GM12891 (cell line): ENCODE results near the gene RAB3B. TPM values are rescaled to one million over a fixed set of nuclear protein-coding genes. Genes with fewer than 3 reads are reported as not detected.
"Not testable (repeated sequence)": the region's sequence is repeated elsewhere in the genome, so short reads cannot be mapped to it uniquely, and the experiment has no call there.

Experiments
- DNase-seq: peaks from one replicate; pipeline ENCODE4 v3.0.0; 2011; ENCODE audit warnings: low spot score; ENCODE audit not compliant: insufficient read length
- FAIRE-seq: peaks from 2 replicates; lab custom pipeline; 2011; peaks lifted over from hg19 to GRCh38; lab: Jason Lieb, UNC
- PAX5 ChIP-seq: IDR thresholded peaks from 2 replicates; pipeline ENCODE4 v1.6.1; 2011; ENCODE audit warnings: low read length, moderate library complexity, mild to moderate bottlenecking; ENCODE audit not compliant: insufficient read depth, severe bottlenecking
- POLR2A ChIP-seq: IDR thresholded peaks from 2 replicates; pipeline ENCODE4 v1.6.1; 2011; ENCODE audit warnings: low read depth, low read length, control low read depth
- POLR2AphosphoS5 ChIP-seq: IDR thresholded peaks from 2 replicates; pipeline ENCODE4 v1.6.1; 2011; ENCODE audit warnings: low read depth, low read length, control low read depth
- POU2F2 ChIP-seq: IDR thresholded peaks from 2 replicates; pipeline ENCODE4 v1.6.1; 2011; ENCODE audit warnings: low read depth, mild to moderate bottlenecking, control low read depth, low read length, moderate library complexity
- SPI1 ChIP-seq: IDR thresholded peaks from 2 replicates; pipeline ENCODE4 v1.6.1; 2011; ENCODE audit warnings: low read depth, low read length, control low read depth
- TAF1 ChIP-seq: IDR thresholded peaks from 2 replicates; pipeline ENCODE4 v1.6.1; 2011; ENCODE audit warnings: low read depth, low read length, control low read depth
- polyA plus RNA-seq: library from polyadenylated mRNA; unstranded; fragments of >200 nt; gene quantifications from one replicate; pipeline ENCODE4 v1.2.1, GENCODE V29; 2012; ENCODE audit warnings: low read depth, missing spikeins, inconsistent platforms; ENCODE audit not compliant: missing spikeins

The RAB3B gene, protein sequence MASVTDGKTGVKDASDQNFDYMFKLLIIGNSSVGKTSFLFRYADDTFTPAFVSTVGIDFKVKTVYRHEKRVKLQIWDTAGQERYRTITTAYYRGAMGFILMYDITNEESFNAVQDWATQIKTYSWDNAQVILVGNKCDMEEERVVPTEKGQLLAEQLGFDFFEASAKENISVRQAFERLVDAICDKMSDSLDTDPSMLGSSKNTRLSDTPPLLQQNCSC
- polyA plus RNA-seq = 0.04 TPM

- DNase-seq (peak; percentile 73), FAIRE-seq (peak; percentile 48)
- TF ChIP-seq POLR2A (no peak), POLR2AphosphoS5 (no peak), PAX5 (no peak), SPI1 (no peak), POU2F2 (no peak), TAF1 (no peak)
Measured at GRCh38 chr1:51990478-51990965, at the start of gene RAB3B. Gene RAB3B, minus strand, starts transcription at chr1:51990700. Its CDS starts 13,583 bp downstream, at chr1:51977117.

GRCh38 chr1:52037909-52038308 is 47.4 kb upstream of the RAB3B start:
- FAIRE-seq (no peak), DNase-seq (no peak)
- TF ChIP-seq PAX5 = no peak
- no peak for TF ChIP-seq POU2F2
- no peak for TF ChIP-seq TAF1
- TF ChIP-seq POLR2AphosphoS5 = no peak
- TF ChIP-seq SPI1 = no peak
- TF ChIP-seq POLR2A = no peak

GRCh38 chr1:52037402-52037814 is 46.9 kb upstream of the RAB3B start:
- no peak for FAIRE-seq
- no peak for TF ChIP-seq POU2F2
- no peak for TF ChIP-seq SPI1
- no peak for TF ChIP-seq PAX5
- no peak for TF ChIP-seq POLR2AphosphoS5
- no peak for TF ChIP-seq POLR2A
- no peak for TF ChIP-seq TAF1
- DNase-seq = no peak

DNA sequence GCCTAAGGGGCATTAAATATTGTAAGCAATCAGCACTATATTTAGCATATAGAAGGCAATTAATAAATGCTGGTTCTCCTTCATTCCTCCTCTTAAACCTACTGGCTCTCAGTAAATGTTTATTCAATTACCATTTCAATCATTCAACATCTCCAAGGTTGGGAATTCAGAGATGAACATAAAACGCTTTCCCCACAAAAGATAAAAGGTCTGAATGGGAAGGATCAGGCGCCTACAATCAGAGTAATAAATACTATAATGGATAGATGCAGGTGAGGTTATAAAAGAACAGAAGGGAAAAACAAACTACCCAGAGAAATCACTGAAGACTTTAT is 43.5 kb upstream of the RAB3B start:
- TF ChIP-seq TAF1 (no peak), POLR2A (no peak), PAX5 (no peak), POLR2AphosphoS5 (no peak), SPI1 (no peak)
- no peak for FAIRE-seq
- no peak for DNase-seq

- peak; percentile 74 for DNase-seq
- TF ChIP-seq POLR2AphosphoS5 (peak; percentile 94), POU2F2 (peak; percentile 58), SPI1 (peak; percentile 57), PAX5 (no peak), POLR2A (peak; percentile 92), TAF1 (peak; percentile 82)
- peak; percentile 96 for FAIRE-seq
Measured at GRCh38 chr1:52033190-52034049, 42.9 kb upstream of the RAB3B start, which contains the start of gene KTI12. Gene KTI12, minus strand, starts transcription at chr1:52033810. Its CDS starts 49 bp downstream, at chr1:52033761.

DNA sequence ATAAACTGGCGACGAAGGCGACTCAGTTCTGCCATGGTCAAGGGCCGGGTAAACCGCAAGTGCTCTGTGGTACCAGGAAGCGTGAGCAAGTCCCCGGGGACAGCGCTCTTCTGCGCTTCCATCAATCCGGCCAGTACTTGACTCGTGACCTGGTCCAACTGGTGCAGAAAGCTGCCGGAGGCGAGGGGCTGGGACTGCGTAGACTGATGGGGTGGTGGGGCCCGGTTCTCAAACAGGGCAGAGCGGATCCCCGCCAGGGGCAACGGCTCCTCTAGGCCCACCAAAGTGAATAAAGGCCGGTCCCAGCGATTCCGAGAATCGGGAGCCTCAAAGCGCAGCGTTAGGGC is 42.3 kb upstream of the RAB3B start:
- no peak for TF ChIP-seq POLR2A
- no peak for TF ChIP-seq POLR2AphosphoS5
- TF ChIP-seq SPI1 = no peak
- TF ChIP-seq TAF1 = no peak
- no peak for TF ChIP-seq PAX5
- TF ChIP-seq POU2F2 = no peak
- DNase-seq (no peak), FAIRE-seq (peak; percentile 85)

DNA sequence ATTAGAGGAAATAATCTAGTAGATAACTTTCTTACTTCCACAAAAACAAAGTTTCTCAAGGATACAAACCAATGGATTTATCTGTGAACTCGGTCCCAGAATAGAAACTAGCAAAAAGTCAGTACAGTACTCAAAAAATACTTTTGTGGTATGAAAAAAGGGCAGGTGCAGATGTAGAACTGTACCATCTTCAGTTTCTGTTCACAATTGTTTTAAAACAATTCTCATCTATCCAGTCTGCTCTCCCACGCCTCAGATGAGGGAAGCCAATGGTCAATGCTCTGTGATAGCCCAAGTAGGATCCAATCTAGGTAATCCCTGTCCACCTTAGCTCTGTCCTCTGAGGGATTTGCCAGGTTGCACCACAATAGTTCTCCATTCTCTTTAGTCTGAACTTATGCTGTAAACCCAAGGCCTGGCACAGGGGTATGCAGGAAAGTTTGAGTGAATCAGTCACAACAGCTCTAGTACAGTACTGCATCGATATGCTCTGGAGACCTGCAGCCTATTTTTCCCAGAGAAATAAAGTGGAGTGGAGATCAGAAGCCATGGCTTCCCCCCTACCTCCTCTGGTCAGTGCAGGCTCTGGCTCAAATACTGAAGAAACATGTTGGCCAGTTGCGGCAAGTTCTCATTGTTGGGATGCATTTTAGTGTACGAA is 41.8 kb upstream of the RAB3B start:
- DNase-seq = no peak
- peak; percentile 41 for FAIRE-seq
- TF ChIP-seq TAF1 (no peak), SPI1 (no peak), POLR2A (no peak; the same call in 1 of the 2 replicates), POLR2AphosphoS5 (no peak), PAX5 (no peak), POU2F2 (no peak)

DNA sequence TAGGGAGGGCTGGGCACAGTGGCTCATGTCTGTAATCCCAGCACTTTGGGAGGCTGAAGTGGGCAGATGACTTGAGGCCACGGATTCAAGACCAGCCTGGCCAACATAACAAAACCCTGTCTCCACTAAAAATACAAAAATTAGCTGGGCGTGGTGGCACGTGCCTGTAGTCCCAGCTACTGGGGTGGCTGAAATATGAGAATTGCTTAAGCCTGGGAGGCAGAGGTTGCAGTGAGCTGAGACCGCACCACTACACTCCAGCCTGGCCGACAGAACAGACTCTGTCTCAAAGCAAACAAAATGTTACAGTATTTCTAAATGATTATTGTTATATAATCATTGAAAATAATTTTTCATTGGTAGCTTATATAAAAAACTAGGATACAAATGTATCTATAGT is 38.3 kb upstream of the RAB3B start:
- FAIRE-seq, DNase-seq: not testable (repeated sequence)

GRCh38 chr1:52028328-52028727 is 37.8 kb upstream of the RAB3B start:
- DNase-seq (no peak), FAIRE-seq (no peak)
- no peak for TF ChIP-seq TAF1
- no peak for TF ChIP-seq POLR2AphosphoS5
- TF ChIP-seq PAX5 = no peak
